Heart right ventricle (tissue), 16 donors: ENCODE measurements around the gene BET1L. TPM values are rescaled to one million over a fixed set of nuclear protein-coding genes. Genes with fewer than 3 reads are reported as not detected.

ENCODE experiments used
- ATAC-seq, 8 donors: fragments of 200-7000 bp; cut with Tn5 transposase; one replicate each; pipeline ENCODE4 v1.9.1; 2020; ENCODE audit warnings: mild to moderate bottlenecking in 8 of 8, moderate library complexity in 8 of 8, moderate number of reproducible peaks in 1 of 8
- DNase-seq, 2 donors: peaks; one replicate each; pipeline ENCODE4 v3.0.0-alpha.2; 2020
- H3K27ac ChIP-seq, 10 donors: fragments of 200-600 bp; sonication (generic) in 2 of 10; one replicate each; pipeline versions ENCODE4 v1.5.0 to v1.8.0; 2020 to 2022; ENCODE audit warnings: mild to moderate bottlenecking in 3 of 10
- H3K27me3 ChIP-seq, 7 donors: fragments of 200-600 bp; one replicate each; pipeline ENCODE4 v1.8.0; 2021 to 2022; ENCODE audit warnings: mild to moderate bottlenecking in 2 of 7
- H3K36me3 ChIP-seq, 9 donors: fragments of 200-600 bp; sonication (generic) in 1 of 9; one replicate each; pipeline versions ENCODE4 v1.5.0 to v1.8.0; 2020 to 2022; ENCODE audit warnings: mild to moderate bottlenecking in 2 of 9
- H3K4me1 ChIP-seq, 9 donors: fragments of 200-600 bp; sonication (generic) in 1 of 9; one replicate each; pipeline versions ENCODE4 v1.5.0 to v1.8.0; 2020 to 2022; ENCODE audit warnings: mild to moderate bottlenecking in 4 of 9
- H3K4me3 ChIP-seq, 10 donors: fragments of 200-600 bp; sonication (generic) in 2 of 10; one replicate each; pipeline versions ENCODE4 v1.5.0 to v1.8.0; 2020 to 2022; ENCODE audit warnings: mild to moderate bottlenecking in 7 of 10, moderate library complexity in 2 of 10
- H3K9me3 ChIP-seq, 11 donors: fragments of 200-600 bp in 10 of 11; sonication (generic) in 2 of 11; one replicate each; pipeline versions ENCODE4 v1.5.0 to v1.8.0; 2013 to 2022; ENCODE audit warnings: mild to moderate bottlenecking in 2 of 11, control low read depth in 1 of 11, moderate library complexity in 1 of 11
- CTCF ChIP-seq, 9 donors: fragments of 200-600 bp; sonication (generic) in 2 of 9; IDR thresholded peaks; one replicate each; pipeline versions ENCODE4 v1.5.0 to v1.8.0; 2021 to 2022; ENCODE audit warnings: antibody characterized with exemption in 9 of 9, mild to moderate bottlenecking in 5 of 9, moderate library complexity in 1 of 9
- WGBS, 2 donors: extraction: QIAGEN DNeasy Blood & Tissue Kit; methylation state at CpG; one replicate each; pipeline ENCODE4 v1.1.7; 2013; ENCODE audit warnings: inconsistent platforms in 1 of 2; 5-methylcytosine and 5-hydroxymethylcytosine counted together
- intact Hi-C, 10 donors: fragments of 100-400 bp; cut with DNase I; formaldehyde crosslinking; loops; one replicate each; pipeline versions ENCODE4 v1.11.1 to v1.14.2; 2022
- polyA plus RNA-seq, 2 donors: library from polyadenylated mRNA; stranded (reverse); fragments of 200-250 nt; gene quantifications; one replicate each; pipeline ENCODE4 v1.2.3, GENCODE V29; 2013
- total RNA-seq, 10 donors: library from RNA; stranded (reverse); fragmentation: NEBNext Ultra II Directional in 3 of 10; extraction: Animal tissue kit (Norgen Biotek cat#: 25700) in 3 of 10; gene quantifications; one replicate each; pipeline versions ENCODE4 v1.2.1 to v1.2.4, GENCODE V29; 2021 to 2023
- donor health status: Arrhythmogenic right ventricular cardiomyopathy.
- donor health status: ischemic (EF 13 %, LVEDD 7.1; RV severe dilation, severe dysfunction).
- donor health status: healthy with polysubstance abuse.
- donor health status: DM: no; HTN: yes; CAD: no.
- donor health status: DM: no; HTN: no; CAD: no.
- donor health status: ischemic (EF 25% LVEDD 6.9; RV normal size, moderate dysfunction).
- donor health status: ischemic (EF 25% LVEDD 5.7; RV mildly dilated, moderate dysfunction).
- donor health status: healthy.
- donor health status: DM: yes; HTN: yes; CAD: no.
- donor health status: Ischemic cardiomyopathy.
- donor health status: ischemic (EF 35%, LVEDD 5.7; RV mildly dilated, moderate dysfunction).
- donor health status: nonischemic (EF 11% LVEDD 7.7; RV severe dilation, severe dysfunction).
- donor health status: DM: yes; HTN: yes; CAD: no.
- donor health status: PGD.
- donor health status: ischemic (EF 29% LVEDD 5.4; RV normal size, mild dysfunction).
- donor health status: nonischemic (EF 23%, LVEDD 6.1; RV moderate dilation, normal function).

Gene BET1L
- total and polyA plus RNA-seq, 12 donors: 12.4 to 32.0 (median 20.7) TPM

- Histone ChIP-seq H3K27me3 (no peaks in the 10 kb centered on the region), H3K9me3 (no peaks in the 10 kb centered on the region), H3K4me3 (no peak overlapping the region), H3K4me1 (peaks cover 0 to 38% (median 9%) of the 10 kb centered on the region in 9 donors), H3K36me3 (peaks cover 0 to 57% (median 6%) of the 10 kb centered on the region in 9 donors), H3K27ac (no peak overlapping the region)
- ATAC-seq (no peak), DNase-seq (no peak)
- 92 to 93% methylated on average over 13 of the region's 13 CpGs for WGBS, 2 donors
- no peak for TF ChIP-seq CTCF (IDR thresholded peaks at IDR 0.05)
- intact Hi-C loops: loop anchor here in 3 of 10 donors (5.0 to 10.0 kb wide), 3 partner anchors 154 to 304 kb away; partner anchors contain the start of gene RNH1 (in 1 of the 3)
These were observed 6.8 kb downstream of the BET1L start for GRCh38 chr11:200224-201003.

GRCh38 chr11:199782-200181, 7.4 kb downstream of the BET1L start:
- ATAC-seq: peak in 1 of 8 donors; percentile 21
- intact Hi-C loops: loop anchor here in 4 of 10 donors (5.0 to 10.0 kb wide), 3 partner anchors 155 to 305 kb away; partner anchors contain the start of gene RNH1 (in 1 of the 4)
- Histone ChIP-seq H3K36me3 (peaks cover 0 to 51% (median 2%) of the 10 kb centered on the region in 9 donors), H3K9me3 (no peaks in the 10 kb centered on the region), H3K4me3 (no peak overlapping the region), H3K4me1 (peaks cover 0 to 33% (median 5%) of the 10 kb centered on the region in 9 donors), H3K27ac (no peak overlapping the region), H3K27me3 (no peaks in the 10 kb centered on the region)
- WGBS, 2 donors: 82 to 83% methylated on average over 8 of the region's 8 CpGs
- no peak for DNase-seq
- no peak for TF ChIP-seq CTCF (IDR thresholded peaks at IDR 0.05)

GRCh38 chr11:199004-199581, 8.1 kb downstream of the BET1L start:
- Histone ChIP-seq H3K4me1 (peaks cover 0 to 26% (median 0%) of the 10 kb centered on the region in 9 donors), H3K4me3 (no peak overlapping the region), H3K36me3 (peaks cover 0 to 44% (median 2%) of the 10 kb centered on the region in 9 donors), H3K27ac (no peak overlapping the region), H3K27me3 (no peaks in the 10 kb centered on the region), H3K9me3 (no peaks in the 10 kb centered on the region)
- intact Hi-C loops: loop anchor here in 1 of 10 donors (5.0 kb wide), 1 partner anchor 158 kb away; no protein-coding TSS in a partner anchor
- WGBS, 2 donors: 87 to 90% methylated on average over 13 of the region's 13 CpGs
- ATAC-seq: peak in 1 of 8 donors; percentile 10
- TF ChIP-seq CTCF (IDR thresholded peaks at IDR 0.05): no peak
- no peak for DNase-seq

- ATAC-seq: peak in 1 of 8 donors; percentile 6
- H3K4me3 ChIP-seq: no peak overlapping the region
- H3K4me1 ChIP-seq: peaks cover 0 to 19% (median 0%) of the 10 kb centered on the region in 9 donors
- H3K27ac ChIP-seq: no peak overlapping the region
- WGBS, 2 donors: 87 to 93% methylated on average over 21 of the region's 21 CpGs
- H3K27me3 ChIP-seq: no peaks in the 10 kb centered on the region
- intact Hi-C loops: loop anchor here in 1 of 10 donors (5.0 kb wide), 1 partner anchor 159 kb away; no protein-coding TSS in a partner anchor
- H3K9me3 ChIP-seq: no peaks in the 10 kb centered on the region
- TF ChIP-seq CTCF (IDR thresholded peaks at IDR 0.05): no peak
- no peak for DNase-seq
- H3K36me3 ChIP-seq: peaks cover 0 to 36% (median 2%) of the 10 kb centered on the region in 9 donors
These were observed 8.9 kb downstream of the BET1L start for GRCh38 chr11:198236-198806.
